Measurements from ENCODE around the gene CLSTN2. TPM values are rescaled to one million over a fixed set of nuclear protein-coding genes. Genes with fewer than 3 reads are reported as not detected.

Gene CLSTN2
- total and polyA plus RNA-seq, 2 of the 13 experiments (the other 11 are each of a cell fraction or from before 2014, with no cell fraction given): not detected

DNA sequence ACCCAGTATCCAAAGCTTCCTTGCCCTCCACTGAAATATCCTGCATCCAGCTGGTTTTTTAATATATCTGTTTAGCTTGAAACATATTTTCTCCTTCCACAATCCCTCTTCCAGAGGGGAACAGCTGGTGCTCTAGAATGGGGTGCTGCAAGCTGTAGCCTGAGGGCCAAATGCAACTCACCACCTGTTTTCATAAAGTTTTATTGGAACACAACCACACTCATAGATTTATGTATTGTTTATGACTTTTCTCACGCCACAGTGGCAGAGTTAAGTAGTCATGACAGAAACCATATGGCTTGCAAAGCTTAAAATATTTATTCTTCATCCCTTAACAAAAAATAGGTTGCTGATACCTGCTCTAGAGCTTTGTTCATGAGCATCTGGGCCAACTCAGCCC is 298.7 kb downstream of the CLSTN2 start:
- Histone ChIP-seq H3K4me3 (replicated peaks in 1 of 3; ENCODE audit: insufficient read depth in 1 of 3, low read depth in 2 of 3, low read length in 3 of 3) (no peak overlapping the region), H3K36me3 (replicated peaks in 1 of 2; ENCODE audit: control insufficient read depth in 1 of 2, insufficient read depth in 2 of 2, low read length in 2 of 2) (no peaks in the 10 kb centered on the region), H3K27ac (ENCODE audit: extremely low read length, insufficient read depth, low read length) (no peak overlapping the region), H3K79me2 (ENCODE audit: insufficient read depth, low read length) (no peaks in the 10 kb centered on the region), H3K27me3 (ENCODE audit: control insufficient read depth in 1 of 2, insufficient read depth in 2 of 2, low read length in 2 of 2) (no peaks in the 10 kb centered on the region; a peak in 1 of 5 replicates), H4K20me1 (ENCODE audit: insufficient read depth, low read length) (no peaks in the 10 kb centered on the region), H3K9me3 (ENCODE audit: low read length) (no peaks in the 10 kb centered on the region), H3K9ac (ENCODE audit: insufficient read depth, low read depth, low read length) (no peak overlapping the region), H2AFZ (ENCODE audit: low read length) (no peak overlapping the region), H3K4me2 (ENCODE audit: low read depth, low read length) (no peak overlapping the region), H3K4me1 (ENCODE audit: insufficient read depth, low read length) (no peaks in the 10 kb centered on the region)
- CTCF ChIA-PET (ENCODE audit: low intra/inter-chr PET ratio, low total read pairs): no interaction called here
- DNase-seq (ENCODE audit: low spot score): no peak
- no peak for FAIRE-seq
- 4% methylated on average over 1 of the region's 1 CpG for WGBS (ENCODE audit: low lambda C conversion rate)
- POLR2A ChIA-PET: no interaction called here
- no peak for ATAC-seq
- in situ Hi-C loops (cut with HindIII; ENCODE audit: extremely low pct_ligation_motif_present, low pct_unique_long_range_greater_than_20kb): no loop called here
- no TSS peak for BruUV-seq (replicated peaks)
- intact Hi-C loops (cut with micrococcal nuclease; ENCODE audit: unreplicated experiment): no loop called here
- TF ChIP-seq ZNF660 (CRISPR knock-in tag; IDR thresholded peaks at IDR 0.05; ENCODE audit: borderline replicate concordance, low read depth): no peak
- no peak for TF ChIP-seq POLR2AphosphoS2 (IDR thresholded peaks at IDR 0.05; ENCODE audit: low read depth, low read length)
- no peak for TF ChIP-seq CHCHD3 (CRISPR knock-in tag; IDR thresholded peaks at IDR 0.05)
- TF ChIP-seq, protein P1, sequence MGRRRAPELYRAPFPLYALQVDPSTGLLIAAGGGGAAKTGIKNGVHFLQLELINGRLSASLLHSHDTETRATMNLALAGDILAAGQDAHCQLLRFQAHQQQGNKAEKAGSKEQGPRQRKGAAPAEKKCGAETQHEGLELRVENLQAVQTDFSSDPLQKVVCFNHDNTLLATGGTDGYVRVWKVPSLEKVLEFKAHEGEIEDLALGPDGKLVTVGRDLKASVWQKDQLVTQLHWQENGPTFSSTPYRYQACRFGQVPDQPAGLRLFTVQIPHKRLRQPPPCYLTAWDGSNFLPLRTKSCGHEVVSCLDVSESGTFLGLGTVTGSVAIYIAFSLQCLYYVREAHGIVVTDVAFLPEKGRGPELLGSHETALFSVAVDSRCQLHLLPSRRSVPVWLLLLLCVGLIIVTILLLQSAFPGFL (CRISPR knock-in tag; IDR thresholded peaks at IDR 0.05): no peak
- TF ChIP-seq, protein P2, sequence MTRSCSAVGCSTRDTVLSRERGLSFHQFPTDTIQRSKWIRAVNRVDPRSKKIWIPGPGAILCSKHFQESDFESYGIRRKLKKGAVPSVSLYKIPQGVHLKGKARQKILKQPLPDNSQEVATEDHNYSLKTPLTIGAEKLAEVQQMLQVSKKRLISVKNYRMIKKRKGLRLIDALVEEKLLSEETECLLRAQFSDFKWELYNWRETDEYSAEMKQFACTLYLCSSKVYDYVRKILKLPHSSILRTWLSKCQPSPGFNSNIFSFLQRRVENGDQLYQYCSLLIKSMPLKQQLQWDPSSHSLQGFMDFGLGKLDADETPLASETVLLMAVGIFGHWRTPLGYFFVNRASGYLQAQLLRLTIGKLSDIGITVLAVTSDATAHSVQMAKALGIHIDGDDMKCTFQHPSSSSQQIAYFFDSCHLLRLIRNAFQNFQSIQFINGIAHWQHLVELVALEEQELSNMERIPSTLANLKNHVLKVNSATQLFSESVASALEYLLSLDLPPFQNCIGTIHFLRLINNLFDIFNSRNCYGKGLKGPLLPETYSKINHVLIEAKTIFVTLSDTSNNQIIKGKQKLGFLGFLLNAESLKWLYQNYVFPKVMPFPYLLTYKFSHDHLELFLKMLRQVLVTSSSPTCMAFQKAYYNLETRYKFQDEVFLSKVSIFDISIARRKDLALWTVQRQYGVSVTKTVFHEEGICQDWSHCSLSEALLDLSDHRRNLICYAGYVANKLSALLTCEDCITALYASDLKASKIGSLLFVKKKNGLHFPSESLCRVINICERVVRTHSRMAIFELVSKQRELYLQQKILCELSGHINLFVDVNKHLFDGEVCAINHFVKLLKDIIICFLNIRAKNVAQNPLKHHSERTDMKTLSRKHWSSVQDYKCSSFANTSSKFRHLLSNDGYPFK (CRISPR knock-in tag; IDR thresholded peaks at IDR 0.05; ENCODE audit: borderline replicate concordance): no peak
- no peak for TF ChIP-seq RARA (CRISPR knock-in tag; IDR thresholded peaks at IDR 0.05)
- TF ChIP-seq ZNF614 (CRISPR knock-in tag; IDR thresholded peaks at IDR 0.05; ENCODE audit: borderline replicate concordance): no peak
- no peak for TF ChIP-seq ZNF383 (CRISPR knock-in tag; IDR thresholded peaks at IDR 0.05; ENCODE audit: borderline replicate concordance)
- TF ChIP-seq DMAP1 (CRISPR knock-in tag; IDR thresholded peaks at IDR 0.05): no peak
- no peak for TF ChIP-seq TCF12 (IDR thresholded peaks at IDR 0.05)
- TF ChIP-seq TCF12 (CRISPR knock-in tag; IDR thresholded peaks at IDR 0.05): no peak
- no peak for TF ChIP-seq REPIN1 (CRISPR knock-in tag; IDR thresholded peaks at IDR 0.05; ENCODE audit: borderline replicate concordance, low read depth)
- TF ChIP-seq, protein P3, sequence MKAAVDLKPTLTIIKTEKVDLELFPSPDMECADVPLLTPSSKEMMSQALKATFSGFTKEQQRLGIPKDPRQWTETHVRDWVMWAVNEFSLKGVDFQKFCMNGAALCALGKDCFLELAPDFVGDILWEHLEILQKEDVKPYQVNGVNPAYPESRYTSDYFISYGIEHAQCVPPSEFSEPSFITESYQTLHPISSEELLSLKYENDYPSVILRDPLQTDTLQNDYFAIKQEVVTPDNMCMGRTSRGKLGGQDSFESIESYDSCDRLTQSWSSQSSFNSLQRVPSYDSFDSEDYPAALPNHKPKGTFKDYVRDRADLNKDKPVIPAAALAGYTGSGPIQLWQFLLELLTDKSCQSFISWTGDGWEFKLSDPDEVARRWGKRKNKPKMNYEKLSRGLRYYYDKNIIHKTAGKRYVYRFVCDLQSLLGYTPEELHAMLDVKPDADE (CRISPR knock-in tag; IDR thresholded peaks at IDR 0.05): no peak
- TF ChIP-seq, protein P4, sequence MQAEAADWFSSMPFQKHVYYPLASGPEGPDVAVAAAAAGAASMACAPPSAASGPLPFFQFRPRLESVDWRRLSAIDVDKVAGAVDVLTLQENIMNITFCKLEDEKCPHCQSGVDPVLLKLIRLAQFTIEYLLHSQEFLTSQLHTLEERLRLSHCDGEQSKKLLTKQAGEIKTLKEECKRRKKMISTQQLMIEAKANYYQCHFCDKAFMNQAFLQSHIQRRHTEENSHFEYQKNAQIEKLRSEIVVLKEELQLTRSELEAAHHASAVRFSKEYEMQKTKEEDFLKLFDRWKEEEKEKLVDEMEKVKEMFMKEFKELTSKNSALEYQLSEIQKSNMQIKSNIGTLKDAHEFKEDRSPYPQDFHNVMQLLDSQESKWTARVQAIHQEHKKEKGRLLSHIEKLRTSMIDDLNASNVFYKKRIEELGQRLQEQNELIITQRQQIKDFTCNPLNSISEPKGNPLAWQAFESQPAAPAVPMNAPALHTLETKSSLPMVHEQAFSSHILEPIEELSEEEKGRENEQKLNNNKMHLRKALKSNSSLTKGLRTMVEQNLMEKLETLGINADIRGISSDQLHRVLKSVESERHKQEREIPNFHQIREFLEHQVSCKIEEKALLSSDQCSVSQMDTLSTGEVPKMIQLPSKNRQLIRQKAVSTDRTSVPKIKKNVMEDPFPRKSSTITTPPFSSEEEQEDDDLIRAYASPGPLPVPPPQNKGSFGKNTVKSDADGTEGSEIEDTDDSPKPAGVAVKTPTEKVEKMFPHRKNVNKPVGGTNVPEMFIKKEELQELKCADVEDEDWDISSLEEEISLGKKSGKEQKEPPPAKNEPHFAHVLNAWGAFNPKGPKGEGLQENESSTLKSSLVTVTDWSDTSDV (CRISPR knock-in tag; IDR thresholded peaks at IDR 0.05): no peak
- TF ChIP-seq CCDC6 (CRISPR knock-in tag; IDR thresholded peaks at IDR 0.05): no peak
- TF ChIP-seq GATA4 (IDR thresholded peaks at IDR 0.05; ENCODE audit: borderline replicate concordance, low read depth): no peak
- TF ChIP-seq, protein P5, sequence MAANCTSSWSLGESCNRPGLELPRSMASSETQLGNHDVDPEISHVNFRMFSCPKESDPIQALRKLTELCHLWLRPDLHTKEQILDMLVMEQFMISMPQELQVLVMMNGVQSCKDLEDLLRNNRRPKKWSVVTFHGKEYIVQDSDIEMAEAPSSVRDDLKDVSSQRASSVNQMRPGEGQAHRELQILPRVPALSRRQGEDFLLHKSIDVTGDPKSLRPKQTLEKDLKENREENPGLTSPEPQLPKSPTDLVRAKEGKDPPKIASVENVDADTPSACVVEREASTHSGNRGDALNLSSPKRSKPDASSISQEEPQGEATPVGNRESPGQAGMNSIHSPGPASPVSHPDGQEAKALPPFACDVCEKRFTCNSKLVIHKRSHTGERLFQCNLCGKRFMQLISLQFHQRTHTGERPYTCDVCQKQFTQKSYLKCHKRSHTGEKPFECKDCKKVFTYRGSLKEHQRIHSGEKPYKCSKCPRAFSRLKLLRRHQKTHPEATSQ (CRISPR knock-in tag; IDR thresholded peaks at IDR 0.05; ENCODE audit: borderline replicate concordance): no peak
